GM12878 (cell line): Measurements from ENCODE around the gene OTOGL. TPM values are rescaled to one million over a fixed set of nuclear protein-coding genes. Genes with fewer than 3 reads are reported as not detected.

Source experiments
- ATAC-seq: fragments of 200-7000 bp; cut with Tn5 transposase; 3 replicates; pipeline ENCODE4 v1.9.1; 2020; ENCODE audit warnings: mild to moderate bottlenecking, moderate library complexity
- BruUV-seq: library from RNA; stranded (reverse); fragments of 400-500 nt; replicated peaks from 2 replicates; lab custom pipeline; 2021; lab: Mats Ljungman, UMichigan
- CTCF ChIA-PET: fragments of 300-600 bp; sonication (Branson Sonifier 250); formaldehyde crosslinking; extraction: SDS; loops from one replicate; lab custom pipeline; 2021; ENCODE audit warnings: inconsistent platforms; lab: Yijun Ruan, JAX
- POLR2A ChIA-PET: fragments of 350-600 bp; formaldehyde crosslinking; extraction: SDS; loops from one replicate; lab custom pipeline; 2021; ENCODE audit warnings: inconsistent platforms; lab: Charles Lee
- RAD21 ChIA-PET: fragments of 300-600 bp; sonication (Branson Sonifier 250); formaldehyde crosslinking; loops from one replicate; lab custom pipeline; 2023; ENCODE audit warnings: antibody characterized with exemption; ENCODE audit not compliant: unreplicated experiment; lab: Charles Lee
- SMC1A ChIA-PET: fragments of 300-600 bp; sonication (Branson Sonifier 250); formaldehyde crosslinking; loops from one replicate; lab custom pipeline; 2023; ENCODE audit not compliant: unreplicated experiment, uncharacterized antibody; lab: Charles Lee
- DNase-seq: peaks from one replicate; pipeline ENCODE4 v3.0.0-alpha.2; 2011; ENCODE audit warnings: low read depth, low spot score
- FAIRE-seq: peaks from 3 replicates; lab custom pipeline; 2011; peaks lifted over from hg19 to GRCh38; lab: Jason Lieb, UNC
- H2AFZ ChIP-seq: 2 replicates; pipeline ENCODE4 v1.6.0; 2011; ENCODE audit warnings: low read depth, low read length, control low read depth; ENCODE audit not compliant: control insufficient read depth
- H3K27ac ChIP-seq: 2 replicates; pipeline ENCODE4 v1.5.1; 2011; ENCODE audit warnings: control low read depth; ENCODE audit not compliant: control insufficient read depth, insufficient read depth
- H3K27me3 ChIP-seq, 2 experiments: replicated peaks in 1 of 2; 2 replicates each; pipeline versions ENCODE4 v1.6.0 to v1.6.1; 2011; ENCODE audit warnings: low read length in 1 of 2; ENCODE audit not compliant: control insufficient read depth in 2 of 2, insufficient read depth in 2 of 2
- H3K36me3 ChIP-seq, 2 experiments: 2 replicates each; pipeline ENCODE4 v1.5.1; 2011; ENCODE audit warnings: low read length in 1 of 2; ENCODE audit not compliant: control insufficient read depth in 2 of 2, insufficient read depth in 2 of 2
- H3K4me1 ChIP-seq: 2 replicates; pipeline ENCODE4 v1.6.1; 2011; ENCODE audit warnings: mild to moderate bottlenecking, low read length, moderate library complexity, mixed read lengths; ENCODE audit not compliant: control insufficient read depth, insufficient read depth
- H3K4me2 ChIP-seq: 2 replicates; pipeline ENCODE4 v1.6.0; 2011; ENCODE audit warnings: control low read depth; ENCODE audit not compliant: control insufficient read depth, insufficient read depth
- H3K4me3 ChIP-seq: fragments of 200-600 bp; sonication (generic); 2 replicates; pipeline ENCODE4 v1.5.1; 2016
- H3K79me2 ChIP-seq: 2 replicates; pipeline ENCODE4 v1.6.0; 2011; ENCODE audit warnings: low read length; ENCODE audit not compliant: control insufficient read depth, insufficient read depth
- H3K9ac ChIP-seq: 2 replicates; pipeline ENCODE4 v1.8.0; 2011; ENCODE audit warnings: low read length, control low read depth, mixed read lengths; ENCODE audit not compliant: control insufficient read depth, insufficient read depth
- H3K9me3 ChIP-seq: replicated peaks from 3 replicates; pipeline ENCODE4 v1.5.1; 2011; ENCODE audit warnings: mild to moderate bottlenecking, low read length; ENCODE audit not compliant: control insufficient read depth, insufficient read depth
- H4K20me1 ChIP-seq: 2 replicates; pipeline ENCODE4 v1.6.0; 2011; ENCODE audit not compliant: control insufficient read depth, insufficient read depth
- ASH2L ChIP-seq: fragments of 300-600, 200-600 bp; sonication (generic); IDR thresholded peaks from 2 replicates; pipeline ENCODE4 v1.6.1; 2017; ENCODE audit warnings: low read depth, mild to moderate bottlenecking, borderline replicate concordance
- ATF7 ChIP-seq: fragments of 450-650 bp; IDR thresholded peaks from 2 replicates; pipeline ENCODE4 v1.6.1; 2016; ENCODE audit warnings: low read depth, mild to moderate bottlenecking
- BACH1 ChIP-seq: fragments of 450-650 bp; IDR thresholded peaks from 2 replicates; pipeline ENCODE4 v1.6.1; 2017; ENCODE audit warnings: mild to moderate bottlenecking, borderline replicate concordance
- NR2C2 ChIP-seq: IDR thresholded peaks from 2 replicates; pipeline ENCODE4 v1.6.1; 2011; ENCODE audit warnings: borderline replicate concordance, low read depth; ENCODE audit not compliant: control insufficient read depth, insufficient read length
- SMARCA5 ChIP-seq: fragments of 450-650 bp; IDR thresholded peaks from 2 replicates; pipeline ENCODE4 v1.6.1; 2017; ENCODE audit warnings: mild to moderate bottlenecking
- ZBTB4 ChIP-seq: fragments of 450-650 bp; formaldehyde crosslinking; IDR thresholded peaks from 2 replicates; pipeline ENCODE4 v1.4.0; 2022; ENCODE audit warnings: mild to moderate bottlenecking, moderate library complexity
- in situ Hi-C: fragments of 300-500 bp; cut with MboI; formaldehyde crosslinking; loops from 9 replicates; pipeline ENCODE4 v1.14.3; 2018; ENCODE audit warnings: mixed read lengths
- intact Hi-C: fragments of 100-400 bp; cut with micrococcal nuclease; formaldehyde crosslinking; loops from one replicate; pipeline ENCODE4 v1.14.2; 2022; ENCODE audit not compliant: unreplicated experiment
- polyA plus RNA-seq, 11 experiments: library from polyadenylated mRNA; depleted of rRNA in 4 of 11; unstranded in 6 of 11; stranded (reverse) in 5 of 11; fragments of >200 nt; fragmentation: Nextera tagmentation in 4 of 11; fragmentation: Illumina TruSeq in 1 of 11; extraction: Ambion mirVana in 4 of 11; extraction: Trizol in 1 of 11; gene quantifications; 1 replicate in 1 of 11; 2 replicates in 10 of 11; pipeline versions ENCODE4 v1.2.1 to v1.2.3, GENCODE V29; 2011 to 2016; ENCODE audit warnings: inconsistent platforms in 2 of 11, missing spikeins in 2 of 11, low read depth in 1 of 11
- total RNA-seq, 4 experiments: library from RNA; depleted of rRNA in 3 of 4; stranded (reverse); fragments of >200 nt in 3 of 4; fragmentation: Illumina TruSeq in 1 of 4; extraction: Trizol in 1 of 4; gene quantifications; 2 replicates each; pipeline versions ENCODE4 v1.2.1 to v1.2.3, GENCODE V29; 2013 to 2021
- TF ChIP-seq, protein P1 (sequence below): fragments of 450-650 bp; IDR thresholded peaks from 2 replicates; pipeline ENCODE4 v1.6.1; 2017; ENCODE audit warnings: mild to moderate bottlenecking
- TF ChIP-seq, protein P2 (sequence below): fragments of 450-650 bp; IDR thresholded peaks from 2 replicates; pipeline ENCODE4 v1.6.1; 2016; ENCODE audit warnings: mild to moderate bottlenecking
- TF ChIP-seq, protein P3 (sequence below): fragments of 450-650 bp; IDR thresholded peaks from 2 replicates; pipeline ENCODE4 v1.6.1; 2017; ENCODE audit warnings: mild to moderate bottlenecking, moderate library complexity

Gene OTOGL
- total and polyA plus RNA-seq, 10 of the 15 experiments (the other 5 are each of a cell fraction or from before 2014, with no cell fraction given) = 0.04 to 3.7 (median 0.27) TPM

GRCh38 chr12:80359703-80360102, 260.4 kb downstream of the OTOGL start:
- no peaks in the 10 kb centered on the region for H3K4me1 ChIP-seq
- in situ Hi-C loops (no loop called here), intact Hi-C loops (no loop called here)
- H2AFZ ChIP-seq = no peak overlapping the region
- CTCF ChIA-PET = interaction anchor here (1.3 kb wide), 1 partner anchor 43 kb away, joined by 3 read pairs; no protein-coding TSS in a partner anchor
- H4K20me1 ChIP-seq = no peaks in the 10 kb centered on the region
- H3K9ac ChIP-seq = no peak overlapping the region
- no peak overlapping the region for H3K4me2 ChIP-seq
- H3K27me3 ChIP-seq = no peaks in the 10 kb centered on the region
- no TSS peak for BruUV-seq
- no peaks in the 10 kb centered on the region for H3K9me3 ChIP-seq
- no peak overlapping the region for H3K4me3 ChIP-seq
- no peak overlapping the region for H3K27ac ChIP-seq
- RAD21 ChIA-PET = no interaction called here
- H3K36me3 ChIP-seq = no peaks in the 10 kb centered on the region
- no peak for DNase-seq
- POLR2A ChIA-PET = no interaction called here
- TF ChIP-seq ATF7 (no peak), ZBTB4 (CRISPR knock-in tag) (no peak), SMARCA5 (no peak), ASH2L (no peak), NR2C2 (no peak), BACH1 (no peak)
- TF ChIP-seq, protein P1, sequence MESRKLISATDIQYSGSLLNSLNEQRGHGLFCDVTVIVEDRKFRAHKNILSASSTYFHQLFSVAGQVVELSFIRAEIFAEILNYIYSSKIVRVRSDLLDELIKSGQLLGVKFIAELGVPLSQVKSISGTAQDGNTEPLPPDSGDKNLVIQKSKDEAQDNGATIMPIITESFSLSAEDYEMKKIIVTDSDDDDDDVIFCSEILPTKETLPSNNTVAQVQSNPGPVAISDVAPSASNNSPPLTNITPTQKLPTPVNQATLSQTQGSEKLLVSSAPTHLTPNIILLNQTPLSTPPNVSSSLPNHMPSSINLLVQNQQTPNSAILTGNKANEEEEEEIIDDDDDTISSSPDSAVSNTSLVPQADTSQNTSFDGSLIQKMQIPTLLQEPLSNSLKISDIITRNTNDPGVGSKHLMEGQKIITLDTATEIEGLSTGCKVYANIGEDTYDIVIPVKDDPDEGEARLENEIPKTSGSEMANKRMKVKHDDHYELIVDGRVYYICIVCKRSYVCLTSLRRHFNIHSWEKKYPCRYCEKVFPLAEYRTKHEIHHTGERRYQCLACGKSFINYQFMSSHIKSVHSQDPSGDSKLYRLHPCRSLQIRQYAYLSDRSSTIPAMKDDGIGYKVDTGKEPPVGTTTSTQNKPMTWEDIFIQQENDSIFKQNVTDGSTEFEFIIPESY = no peak
- TF ChIP-seq, protein P2, sequence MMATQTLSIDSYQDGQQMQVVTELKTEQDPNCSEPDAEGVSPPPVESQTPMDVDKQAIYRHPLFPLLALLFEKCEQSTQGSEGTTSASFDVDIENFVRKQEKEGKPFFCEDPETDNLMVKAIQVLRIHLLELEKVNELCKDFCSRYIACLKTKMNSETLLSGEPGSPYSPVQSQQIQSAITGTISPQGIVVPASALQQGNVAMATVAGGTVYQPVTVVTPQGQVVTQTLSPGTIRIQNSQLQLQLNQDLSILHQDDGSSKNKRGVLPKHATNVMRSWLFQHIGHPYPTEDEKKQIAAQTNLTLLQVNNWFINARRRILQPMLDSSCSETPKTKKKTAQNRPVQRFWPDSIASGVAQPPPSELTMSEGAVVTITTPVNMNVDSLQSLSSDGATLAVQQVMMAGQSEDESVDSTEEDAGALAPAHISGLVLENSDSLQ = no peak
- TF ChIP-seq, protein P3, sequence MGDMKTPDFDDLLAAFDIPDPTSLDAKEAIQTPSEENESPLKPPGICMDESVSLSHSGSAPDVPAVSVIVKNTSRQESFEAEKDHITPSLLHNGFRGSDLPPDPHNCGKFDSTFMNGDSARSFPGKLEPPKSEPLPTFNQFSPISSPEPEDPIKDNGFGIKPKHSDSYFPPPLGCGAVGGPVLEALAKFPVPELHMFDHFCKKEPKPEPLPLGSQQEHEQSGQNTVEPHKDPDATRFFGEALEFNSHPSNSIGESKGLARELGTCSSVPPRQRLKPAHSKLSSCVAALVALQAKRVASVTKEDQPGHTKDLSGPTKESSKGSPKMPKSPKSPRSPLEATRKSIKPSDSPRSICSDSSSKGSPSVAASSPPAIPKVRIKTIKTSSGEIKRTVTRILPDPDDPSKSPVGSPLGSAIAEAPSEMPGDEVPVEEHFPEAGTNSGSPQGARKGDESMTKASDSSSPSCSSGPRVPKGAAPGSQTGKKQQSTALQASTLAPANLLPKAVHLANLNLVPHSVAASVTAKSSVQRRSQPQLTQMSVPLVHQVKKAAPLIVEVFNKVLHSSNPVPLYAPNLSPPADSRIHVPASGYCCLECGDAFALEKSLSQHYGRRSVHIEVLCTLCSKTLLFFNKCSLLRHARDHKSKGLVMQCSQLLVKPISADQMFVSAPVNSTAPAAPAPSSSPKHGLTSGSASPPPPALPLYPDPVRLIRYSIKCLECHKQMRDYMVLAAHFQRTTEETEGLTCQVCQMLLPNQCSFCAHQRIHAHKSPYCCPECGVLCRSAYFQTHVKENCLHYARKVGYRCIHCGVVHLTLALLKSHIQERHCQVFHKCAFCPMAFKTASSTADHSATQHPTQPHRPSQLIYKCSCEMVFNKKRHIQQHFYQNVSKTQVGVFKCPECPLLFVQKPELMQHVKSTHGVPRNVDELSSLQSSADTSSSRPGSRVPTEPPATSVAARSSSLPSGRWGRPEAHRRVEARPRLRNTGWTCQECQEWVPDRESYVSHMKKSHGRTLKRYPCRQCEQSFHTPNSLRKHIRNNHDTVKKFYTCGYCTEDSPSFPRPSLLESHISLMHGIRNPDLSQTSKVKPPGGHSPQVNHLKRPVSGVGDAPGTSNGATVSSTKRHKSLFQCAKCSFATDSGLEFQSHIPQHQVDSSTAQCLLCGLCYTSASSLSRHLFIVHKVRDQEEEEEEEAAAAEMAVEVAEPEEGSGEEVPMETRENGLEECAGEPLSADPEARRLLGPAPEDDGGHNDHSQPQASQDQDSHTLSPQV = no peak
- FAIRE-seq = no peak
- no peak for ATAC-seq
- SMC1A ChIA-PET = interaction anchor here (0.6 to 1.0 kb wide), 3 partner anchors 11 to 352 kb away, joined by 3 read pairs; no protein-coding TSS in a partner anchor
- no peaks in the 10 kb centered on the region for H3K79me2 ChIP-seq
